ENCODE results near the gene PTMA. TPM values are rescaled to one million over a fixed set of nuclear protein-coding genes. Genes with fewer than 3 reads are reported as not detected.
A peak's percentile ranks its signal among the peaks of the same experiment; 100 is the strongest.

PTMA gene
- total RNA-seq, 1 donor from 2014 or later = 2,102 TPM

DNA sequence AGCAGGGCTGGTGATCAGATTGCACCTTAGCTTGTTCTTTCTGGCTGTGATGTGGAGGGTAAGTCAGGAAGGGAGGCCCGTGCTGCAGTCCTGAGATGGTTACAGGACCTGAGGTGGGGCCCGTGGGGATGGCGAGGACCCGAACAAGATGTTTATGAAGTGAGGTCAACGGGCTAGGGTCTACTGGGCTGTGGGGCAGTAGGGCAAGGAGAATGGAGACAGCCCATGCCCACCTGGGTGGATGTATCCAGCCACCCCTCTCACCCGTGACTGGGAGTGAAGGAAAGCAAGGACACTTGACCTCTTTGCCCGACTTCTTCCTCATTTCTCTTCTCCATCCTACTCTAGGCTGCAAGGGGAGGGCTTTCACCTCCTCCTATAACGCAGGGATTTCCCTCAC lies 18.0 kb downstream of the PTMA start:
- H3K36me3 Mint-ChIP-seq = peaks cover 1% of the 10 kb centered on the region
- Histone ChIP-seq H3F3A (ENCODE audit: low read depth) (peaks cover 33% of the 10 kb centered on the region), H3K9ac (no peak overlapping the region), H3K27ac (no peak overlapping the region), H3K4me1 (peaks cover 22% of the 10 kb centered on the region), H4K20me1 (ENCODE audit: low read depth) (no peaks in the 10 kb centered on the region), H3K79me2 (ENCODE audit: low read depth) (no peaks in the 10 kb centered on the region), H3K4me3 (no peak overlapping the region), H3K36me3 (no peaks in the 10 kb centered on the region), H3K9me3 (ENCODE audit: low read depth) (no peaks in the 10 kb centered on the region), H3K4me2 (no peak overlapping the region), H2AFZ (replicated peaks) (no peak overlapping the region), H3K27me3 (no peaks in the 10 kb centered on the region)
- TF ChIP-seq, protein P1, sequence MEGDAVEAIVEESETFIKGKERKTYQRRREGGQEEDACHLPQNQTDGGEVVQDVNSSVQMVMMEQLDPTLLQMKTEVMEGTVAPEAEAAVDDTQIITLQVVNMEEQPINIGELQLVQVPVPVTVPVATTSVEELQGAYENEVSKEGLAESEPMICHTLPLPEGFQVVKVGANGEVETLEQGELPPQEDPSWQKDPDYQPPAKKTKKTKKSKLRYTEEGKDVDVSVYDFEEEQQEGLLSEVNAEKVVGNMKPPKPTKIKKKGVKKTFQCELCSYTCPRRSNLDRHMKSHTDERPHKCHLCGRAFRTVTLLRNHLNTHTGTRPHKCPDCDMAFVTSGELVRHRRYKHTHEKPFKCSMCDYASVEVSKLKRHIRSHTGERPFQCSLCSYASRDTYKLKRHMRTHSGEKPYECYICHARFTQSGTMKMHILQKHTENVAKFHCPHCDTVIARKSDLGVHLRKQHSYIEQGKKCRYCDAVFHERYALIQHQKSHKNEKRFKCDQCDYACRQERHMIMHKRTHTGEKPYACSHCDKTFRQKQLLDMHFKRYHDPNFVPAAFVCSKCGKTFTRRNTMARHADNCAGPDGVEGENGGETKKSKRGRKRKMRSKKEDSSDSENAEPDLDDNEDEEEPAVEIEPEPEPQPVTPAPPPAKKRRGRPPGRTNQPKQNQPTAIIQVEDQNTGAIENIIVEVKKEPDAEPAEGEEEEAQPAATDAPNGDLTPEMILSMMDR (IDR thresholded peaks at IDR 0.05) = no peak
- H3K4me3 Mint-ChIP-seq = no peak overlapping the region
- peaks cover 24% of the 10 kb centered on the region for H3K4me1 Mint-ChIP-seq
- H3K27ac Mint-ChIP-seq = no peak overlapping the region
- no peaks in the 10 kb centered on the region for H3K9me3 Mint-ChIP-seq
- H3K27me3 Mint-ChIP-seq (ENCODE audit: insufficient read depth, low read depth) = no peaks in the 10 kb centered on the region
- no peak for DNase-seq (ENCODE audit: low spot score)

DNA sequence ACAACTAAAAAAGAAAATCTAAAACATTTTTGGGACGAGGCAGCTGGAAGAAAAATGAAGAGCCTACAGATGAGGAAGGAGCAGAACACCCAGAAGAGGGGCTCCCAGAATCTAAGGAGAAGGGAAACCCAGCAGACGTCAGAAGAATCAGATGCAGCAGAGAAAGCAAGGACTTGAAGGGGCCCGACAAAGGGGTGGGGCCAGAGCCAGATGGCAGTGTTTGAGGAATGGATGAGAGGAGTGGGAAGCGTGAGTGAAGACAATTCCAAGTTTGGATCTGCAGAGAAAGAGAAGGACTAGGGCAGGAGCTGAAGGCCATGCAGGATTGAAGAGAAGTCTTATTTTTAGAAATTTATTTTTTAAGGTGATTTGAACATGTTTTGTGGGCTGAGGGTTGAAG lies 19.3 kb downstream of the PTMA start:
- TF ChIP-seq EZH2 (IDR thresholded peaks at IDR 0.05) = no peak
- TF ChIP-seq, protein P1 (IDR thresholded peaks at IDR 0.05) = no peak
- H3K27me3 ChIP-seq = no peaks in the 10 kb centered on the region
- Mint-ChIP-seq H3K9me3 (no peaks in the 10 kb centered on the region), H3K27ac (no peak overlapping the region), H3K4me1 (peaks cover 15% of the 10 kb centered on the region), H3K36me3 (peaks cover 8% of the 10 kb centered on the region), H3K4me3 (no peak overlapping the region), H3K27me3 (ENCODE audit: insufficient read depth, low read depth) (no peaks in the 10 kb centered on the region)
- H3K27ac ChIP-seq = no peak overlapping the region
- DNase-seq (ENCODE audit: low spot score) = no peak
- H3K9ac ChIP-seq = no peak overlapping the region
- H3K4me3 ChIP-seq = no peak overlapping the region
- peak overlapping the region; percentile 32 for H3K4me2 ChIP-seq
- peaks cover 18% of the 10 kb centered on the region for H3K4me1 ChIP-seq
- no peaks in the 10 kb centered on the region for H3K36me3 ChIP-seq
- no peaks in the 10 kb centered on the region for H3K9me3 ChIP-seq (ENCODE audit: low read depth)
- H2AFZ ChIP-seq (replicated peaks) = no peak overlapping the region
- no peaks in the 10 kb centered on the region for H4K20me1 ChIP-seq (ENCODE audit: low read depth)
- H3K79me2 ChIP-seq (ENCODE audit: low read depth) = no peaks in the 10 kb centered on the region
- H3F3A ChIP-seq (ENCODE audit: low read depth) = peaks cover 33% of the 10 kb centered on the region

DNA sequence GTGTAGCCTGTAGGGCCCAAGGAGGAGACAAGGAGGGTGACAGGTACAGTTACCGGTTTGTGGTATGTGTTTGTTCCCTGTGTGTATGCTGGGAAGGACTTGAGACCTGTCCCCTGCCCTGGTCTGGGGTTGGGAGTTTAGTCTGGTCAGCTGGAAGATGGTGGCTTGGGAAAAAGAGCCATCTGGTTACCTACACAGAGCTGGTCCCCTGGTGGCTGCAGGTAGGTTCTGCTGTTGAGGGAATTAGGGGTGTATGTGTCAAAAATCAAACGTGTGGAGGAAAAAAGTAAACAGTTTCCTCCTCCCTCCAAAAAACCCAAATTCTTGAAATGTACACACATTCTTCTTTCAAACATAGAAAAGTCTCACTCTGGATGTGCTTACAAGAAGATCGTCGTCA lies 24.3 kb downstream of the PTMA start:
- peaks cover 2% of the 10 kb centered on the region for H3K27me3 Mint-ChIP-seq (ENCODE audit: insufficient read depth, low read depth)
- peaks cover 18% of the 10 kb centered on the region for H3K4me1 ChIP-seq
- H2AFZ ChIP-seq (replicated peaks) = no peak overlapping the region
- no peaks in the 10 kb centered on the region for H4K20me1 ChIP-seq (ENCODE audit: low read depth)
- H3K9me3 Mint-ChIP-seq = no peaks in the 10 kb centered on the region
- peaks cover 5% of the 10 kb centered on the region for H3K4me1 Mint-ChIP-seq
- H3K36me3 ChIP-seq = no peaks in the 10 kb centered on the region
- H3K4me2 ChIP-seq = no peak overlapping the region
- no peak for DNase-seq (ENCODE audit: low spot score)
- H3K27me3 ChIP-seq = no peaks in the 10 kb centered on the region
- no peak overlapping the region for H3K4me3 Mint-ChIP-seq
- H3K9me3 ChIP-seq (ENCODE audit: low read depth) = no peaks in the 10 kb centered on the region
- TF ChIP-seq, protein P1 (IDR thresholded peaks at IDR 0.05) = no peak
- TF ChIP-seq EZH2 (IDR thresholded peaks at IDR 0.05) (no peak), EZH2phosphoT487 (IDR thresholded peaks at IDR 0.05) (no peak)
- H3K27ac ChIP-seq = no peak overlapping the region
- no peak overlapping the region for H3K4me3 ChIP-seq
- H3F3A ChIP-seq (ENCODE audit: low read depth) = peaks cover 16% of the 10 kb centered on the region
- H3K9ac ChIP-seq = no peak overlapping the region
- peaks cover 16% of the 10 kb centered on the region for H3K36me3 Mint-ChIP-seq
- H3K79me2 ChIP-seq (ENCODE audit: low read depth) = no peaks in the 10 kb centered on the region
- H3K27ac Mint-ChIP-seq = no peak overlapping the region
